ENCODE measurements around the gene SZT2.

GRCh38 chr1:43404353-43404752 lies 14.7 kb downstream of the SZT2 start:
- TF ChIP-seq CTCF (IDR thresholded peaks at IDR 0.05) (no peak), POLR2A (IDR thresholded peaks at IDR 0.05) (no peak)

Measured in right lobe of liver (tissue), 4 donors.